Natural killer cell (primary cell): ENCODE results near the gene CHCHD3. TPM values are rescaled to one million over a fixed set of nuclear protein-coding genes. Genes with fewer than 3 reads are reported as not detected.

ENCODE experiments used
- ATAC-seq, 3 donors: fragments of 150-1000 bp in 2 of 3; fragments of 200-7000 bp in 1 of 3; cut with Tn5 transposase; 1 replicate in 1 of 3; 2 replicates in 2 of 3; pipeline ENCODE4 v1.10.0; 2021; ENCODE audit warnings: mild to moderate bottlenecking in 2 of 3, moderate library complexity in 2 of 3
- DNase-seq, 2 donors: peaks; one replicate each; pipeline versions ENCODE4 v3.0.0 to v3.0.0-alpha.2; 2013 to 2021; ENCODE audit warnings: mixed read lengths in 1 of 2
- H3K27ac ChIP-seq: one replicate; pipeline ENCODE4 v1.5.1; 2013; ENCODE audit warnings: mild to moderate bottlenecking, low read length
- H3K27me3 ChIP-seq: one replicate; pipeline ENCODE4 v1.6.1; 2013; ENCODE audit warnings: low read length; ENCODE audit not compliant: control insufficient read depth, insufficient read depth
- H3K36me3 ChIP-seq: one replicate; pipeline ENCODE4 v1.6.1; 2013; ENCODE audit warnings: low read length; ENCODE audit not compliant: control insufficient read depth, insufficient read depth
- H3K4me1 ChIP-seq: one replicate; pipeline ENCODE4 v1.6.1; 2013; ENCODE audit warnings: low read length; ENCODE audit not compliant: control insufficient read depth, insufficient read depth
- H3K4me3 ChIP-seq: one replicate; pipeline ENCODE4 v1.5.1; 2013; ENCODE audit warnings: low read length
- H3K9me3 ChIP-seq: one replicate; pipeline ENCODE4 v1.6.1; 2013; ENCODE audit warnings: low read length; ENCODE audit not compliant: control insufficient read depth, insufficient read depth
- H3K27ac Mint-ChIP-seq, 2 donors: one replicate each; pipeline ENCODE4 v1.8.0; 2022; ENCODE audit warnings: mild to moderate bottlenecking in 2 of 2, mixed read lengths in 2 of 2, moderate library complexity in 1 of 2
- H3K27me3 Mint-ChIP-seq, 2 donors: one replicate each; pipeline ENCODE4 v1.8.0; 2022; ENCODE audit warnings: low read depth in 2 of 2, mixed read lengths in 2 of 2
- H3K36me3 Mint-ChIP-seq: one replicate; pipeline ENCODE4 v1.8.0; 2022; ENCODE audit warnings: mixed read lengths
- H3K4me1 Mint-ChIP-seq, 2 donors: one replicate each; pipeline ENCODE4 v1.8.0; 2022; ENCODE audit warnings: mixed read lengths in 2 of 2
- H3K4me3 Mint-ChIP-seq: one replicate; pipeline ENCODE4 v1.8.0; 2022; ENCODE audit warnings: mild to moderate bottlenecking, moderate library complexity, mixed read lengths
- H3K9me3 Mint-ChIP-seq, 2 donors: one replicate each; pipeline ENCODE4 v1.8.0; 2022; ENCODE audit warnings: mixed read lengths in 2 of 2
- CTCF ChIP-seq: fragments of 200-600 bp; IDR thresholded peaks from one replicate; pipeline ENCODE4 v1.8.0; 2022; ENCODE audit warnings: antibody characterized with exemption
- WGBS: methylation state at CpG from one replicate; pipeline ENCODE4 v1.1.7; 2013; ENCODE audit warnings: missing lambda C conversion rate; ENCODE audit not compliant: insufficient coverage; 5-methylcytosine and 5-hydroxymethylcytosine counted together
- intact Hi-C: fragments of 100-400 bp; cut with micrococcal nuclease; formaldehyde crosslinking; loops from one replicate; pipeline ENCODE4 v1.14.2; 2022
- total RNA-seq, 4 donors: library from RNA; stranded (reverse); fragments of 120-200 nt in 1 of 4; gene quantifications; one replicate each; pipeline versions ENCODE4 v1.2.3 to v1.2.4, GENCODE V29; 2013 to 2022

The CHCHD3 gene
- total RNA-seq, 3 donors from 2014 or later (not counting 1 experiment from before 2014, with no cell fraction given): 35.2 to 41.0 (median 35.9) TPM

GRCh38 chr7:132940084-132940483, 141.8 kb downstream of the CHCHD3 start:
- Mint-ChIP-seq H3K27ac (no peak overlapping the region), H3K36me3 (no peaks in the 10 kb centered on the region), H3K4me1 (peaks cover 16 to 22% of the 10 kb centered on the region in 2 donors), H3K27me3 (no peaks in the 10 kb centered on the region), H3K4me3 (no peak overlapping the region), H3K9me3 (no peaks in the 10 kb centered on the region)
- intact Hi-C loops: no loop called here
- no peak for ATAC-seq
- Histone ChIP-seq H3K36me3 (no peaks in the 10 kb centered on the region), H3K4me3 (no peak overlapping the region), H3K27me3 (no peaks in the 10 kb centered on the region), H3K9me3 (peaks cover 4% of the 10 kb centered on the region), H3K4me1 (no peaks in the 10 kb centered on the region), H3K27ac (no peak overlapping the region)
- TF ChIP-seq CTCF: no peak
- DNase-seq: no peak

- H3K4me3 Mint-ChIP-seq: no peak overlapping the region
These were observed 142.4 kb downstream of the CHCHD3 start for GRCh38 chr7:132939495-132939894.

GRCh38 chr7:132937286-132937685, 144.6 kb downstream of the CHCHD3 start:
- H3K36me3 ChIP-seq: no peaks in the 10 kb centered on the region
- no peaks in the 10 kb centered on the region for H3K36me3 Mint-ChIP-seq
- TF ChIP-seq CTCF: no peak
- H3K27ac Mint-ChIP-seq: no peak overlapping the region
- H3K27me3 Mint-ChIP-seq: no peaks in the 10 kb centered on the region
- intact Hi-C loops: no loop called here
- ATAC-seq (no peak), DNase-seq (no peak)
- no peaks in the 10 kb centered on the region for H3K27me3 ChIP-seq
- H3K27ac ChIP-seq: no peak overlapping the region
- H3K9me3 Mint-ChIP-seq: no peaks in the 10 kb centered on the region
- no peak overlapping the region for H3K4me3 Mint-ChIP-seq
- no peak overlapping the region for H3K4me3 ChIP-seq
- H3K9me3 ChIP-seq: peaks cover 4% of the 10 kb centered on the region
- H3K4me1 ChIP-seq: no peaks in the 10 kb centered on the region
- H3K4me1 Mint-ChIP-seq: peaks cover 8 to 21% of the 10 kb centered on the region in 2 donors

More at GRCh38 chr7:132939495-132939894, 142.4 kb downstream of the CHCHD3 start:
- ATAC-seq (no peak), DNase-seq (no peak)
- Histone ChIP-seq H3K27me3 (no peaks in the 10 kb centered on the region), H3K9me3 (peaks cover 4% of the 10 kb centered on the region), H3K4me3 (no peak overlapping the region), H3K36me3 (no peaks in the 10 kb centered on the region), H3K4me1 (no peaks in the 10 kb centered on the region), H3K27ac (no peak overlapping the region)
- Mint-ChIP-seq H3K9me3 (no peaks in the 10 kb centered on the region), H3K27ac (no peak overlapping the region), H3K27me3 (no peaks in the 10 kb centered on the region), H3K4me1 (peaks cover 16 to 22% of the 10 kb centered on the region in 2 donors), H3K36me3 (no peaks in the 10 kb centered on the region)
- 100% methylated on average over 3 of the region's 4 CpGs for WGBS
- intact Hi-C loops: no loop called here
- no peak for TF ChIP-seq CTCF

- H3K27me3 ChIP-seq: no peaks in the 10 kb centered on the region
- Mint-ChIP-seq H3K9me3 (no peaks in the 10 kb centered on the region), H3K27ac (no peak overlapping the region), H3K4me1 (peaks cover 3 to 14% of the 10 kb centered on the region in 2 donors), H3K27me3 (no peaks in the 10 kb centered on the region), H3K4me3 (no peak overlapping the region), H3K36me3 (no peaks in the 10 kb centered on the region)
- no peak for DNase-seq
- H3K9me3 ChIP-seq: peaks cover 4% of the 10 kb centered on the region
- H3K36me3 ChIP-seq: no peaks in the 10 kb centered on the region
- WGBS: 100% methylated on average over 1 of the region's 1 CpG
- no peaks in the 10 kb centered on the region for H3K4me1 ChIP-seq
- intact Hi-C loops: no loop called here
- TF ChIP-seq CTCF: no peak
- H3K4me3 ChIP-seq: no peak overlapping the region
- H3K27ac ChIP-seq: no peak overlapping the region
- ATAC-seq: no peak
These were observed 146.3 kb downstream of the CHCHD3 start for GRCh38 chr7:132935608-132936007.
